A673 (cell line): ENCODE results near the gene EGFR. TPM values are rescaled to one million over a fixed set of nuclear protein-coding genes. Genes with fewer than 3 reads are reported as not detected.

Experiments
- BruUV-seq: library from RNA; stranded (reverse); fragments of 400-500 nt; replicated peaks from 2 replicates; lab custom pipeline; 2021; lab: Mats Ljungman, UMichigan
- CTCF ChIA-PET: fragments of 300-600 bp; sonication (Branson Sonifier 250); formaldehyde crosslinking; loops from one replicate; lab custom pipeline; 2022; ENCODE audit warnings: antibody characterized with exemption; lab: Charles Lee
- POLR2A ChIA-PET: fragments of 300-600 bp; sonication (Branson Sonifier 250); formaldehyde crosslinking; loops from one replicate; lab custom pipeline; 2022; ENCODE audit warnings: antibody characterized with exemption; ENCODE audit not compliant: low non-redundant PET; lab: Charles Lee
- DNase-seq: peaks from one replicate; pipeline ENCODE4 v3.0.0-alpha.2; 2015; ENCODE audit warnings: low spot score
- H3K27ac ChIP-seq: fragments of 200-600 bp; sonication (generic); 2 replicates; pipeline ENCODE4 v1.5.1; 2016; ENCODE audit warnings: mixed run types, low read depth, mild to moderate bottlenecking, mixed read lengths, antibody characterized with exemption, low read length; ENCODE audit not compliant: poor library complexity, severe bottlenecking
- H3K27me3 ChIP-seq: fragments of 200-600 bp; sonication (generic); replicated peaks from 2 replicates; pipeline ENCODE4 v1.6.1; 2017; ENCODE audit warnings: mixed run types, low read depth, mild to moderate bottlenecking, mixed read lengths, antibody characterized with exemption, low read length; ENCODE audit not compliant: insufficient read depth, poor library complexity
- H3K36me3 ChIP-seq: fragments of 200-600 bp; sonication (generic); 2 replicates; pipeline ENCODE4 v1.6.1; 2016; ENCODE audit warnings: mixed run types, mild to moderate bottlenecking, mixed read lengths, antibody characterized with exemption, low read length; ENCODE audit not compliant: insufficient read depth, poor library complexity, severe bottlenecking
- H3K4me1 ChIP-seq: fragments of 200-600 bp; sonication (generic); 2 replicates; pipeline ENCODE4 v1.6.1; 2017; ENCODE audit warnings: mixed run types, mild to moderate bottlenecking, mixed read lengths, antibody characterized with exemption, low read length; ENCODE audit not compliant: insufficient read depth, poor library complexity, severe bottlenecking
- H3K4me3 ChIP-seq: fragments of 200-600 bp; sonication (generic); 2 replicates; pipeline ENCODE4 v1.5.1; 2016; ENCODE audit warnings: low read depth, mixed run types, mild to moderate bottlenecking, mixed read lengths, low read length; ENCODE audit not compliant: poor library complexity, severe bottlenecking
- H3K9me3 ChIP-seq: fragments of 200-600 bp; sonication (generic); 2 replicates; pipeline ENCODE4 v1.6.1; 2016; ENCODE audit warnings: mixed run types, low read depth, mild to moderate bottlenecking, mixed read lengths, antibody characterized with exemption, low read length; ENCODE audit not compliant: poor library complexity, severe bottlenecking
- CTCF ChIP-seq: fragments of 300-800, 200-600 bp; sonication (generic); conservative IDR thresholded peaks from 2 replicates; pipeline ENCODE4 v1.5.1; 2017; ENCODE audit warnings: low read depth, mild to moderate bottlenecking, antibody characterized with exemption, low read length, moderate library complexity, mixed read lengths
- EZH2 ChIP-seq: fragments of 200-600 bp; sonication (generic); IDR thresholded peaks from 2 replicates; pipeline ENCODE4 v1.6.1; 2017; ENCODE audit warnings: borderline replicate concordance, low read depth, mild to moderate bottlenecking, mixed read lengths, antibody characterized with exemption, low read length; ENCODE audit not compliant: poor library complexity, severe bottlenecking
- intact Hi-C: fragments of 100-400 bp; cut with micrococcal nuclease; formaldehyde crosslinking; loops from one replicate; pipeline ENCODE4 v1.10.0; 2022; ENCODE audit not compliant: unreplicated experiment
- total RNA-seq: library from RNA; stranded (reverse); gene quantifications from 2 replicates; pipeline ENCODE4 v1.2.3, GENCODE V29; 2021

The EGFR gene
- total RNA-seq, 1 experiment from 2014 or later: 0.84 TPM

- CTCF ChIA-PET: no interaction called here
- BruUV-seq: no TSS peak
- Histone ChIP-seq H3K27me3 (no peaks in the 10 kb centered on the region), H3K27ac (peak overlapping the region; percentile 25), H3K36me3 (no peaks in the 10 kb centered on the region), H3K9me3 (no peaks in the 10 kb centered on the region), H3K4me3 (peak overlapping the region; percentile 27), H3K4me1 (peaks cover 18% of the 10 kb centered on the region)
- no peak for DNase-seq
- POLR2A ChIA-PET: no interaction called here
- TF ChIP-seq EZH2: no peak
- intact Hi-C loops: no loop called here
Observed at GRCh38 chr7:55085511-55086412, 66.9 kb downstream of the EGFR start.

GRCh38 chr7:55086413-55087201, 67.8 kb downstream of the EGFR start:
- H3K27me3 ChIP-seq: no peaks in the 10 kb centered on the region
- no peaks in the 10 kb centered on the region for H3K9me3 ChIP-seq
- TF ChIP-seq CTCF (no peak), EZH2 (no peak)
- H3K4me1 ChIP-seq: peaks cover 18% of the 10 kb centered on the region
- intact Hi-C loops: no loop called here
- CTCF ChIA-PET: no interaction called here
- H3K36me3 ChIP-seq: no peaks in the 10 kb centered on the region
- no TSS peak for BruUV-seq
- peak overlapping the region; percentile 25 for H3K27ac ChIP-seq
- H3K4me3 ChIP-seq: peak overlapping the region; percentile 27
- POLR2A ChIA-PET: no interaction called here
- peak; percentile 49 for DNase-seq

GRCh38 chr7:55087521-55087961, 68.7 kb downstream of the EGFR start:
- no peak overlapping the region for H3K4me3 ChIP-seq
- peaks cover 18% of the 10 kb centered on the region for H3K4me1 ChIP-seq
- CTCF ChIA-PET: no interaction called here
- H3K36me3 ChIP-seq: no peaks in the 10 kb centered on the region
- intact Hi-C loops: no loop called here
- POLR2A ChIA-PET: no interaction called here
- no TSS peak for BruUV-seq
- TF ChIP-seq CTCF (no peak), EZH2 (no peak)
- no peak overlapping the region for H3K27ac ChIP-seq
- no peaks in the 10 kb centered on the region for H3K27me3 ChIP-seq
- no peaks in the 10 kb centered on the region for H3K9me3 ChIP-seq
- DNase-seq: no peak
